Neural cell (in vitro differentiated cells): ENCODE measurements around the gene THBD.

Experiments used
- CTCF ChIP-seq: fragments of 450-650 bp; IDR thresholded peaks from 2 replicates; pipeline ENCODE4 v1.5.1; 2014; ENCODE audit warnings: antibody characterized with exemption, mild to moderate bottlenecking, moderate library complexity; ENCODE audit not compliant: poor library complexity, severe bottlenecking
- EP300 ChIP-seq: fragments of 450-650 bp; conservative IDR thresholded peaks from 2 replicates; pipeline ENCODE4 v1.6.1; 2014; ENCODE audit warnings: antibody characterized with exemption, mild to moderate bottlenecking, moderate library complexity; ENCODE audit not compliant: poor library complexity, severe bottlenecking
- EZH2 ChIP-seq: fragments of 200-600, 300-800 bp; shearing (Covaris generic), sonication (generic); IDR thresholded peaks from 2 replicates; pipeline ENCODE4 v1.6.1; 2014; ENCODE audit warnings: antibody characterized with exemption, low read length, borderline replicate concordance, mild to moderate bottlenecking; ENCODE audit not compliant: insufficient read depth, poor library complexity, severe bottlenecking
- MXI1 ChIP-seq: fragments of 450-650 bp; conservative IDR thresholded peaks from 2 replicates; pipeline ENCODE4 v1.6.1; 2014; ENCODE audit warnings: antibody characterized with exemption, mild to moderate bottlenecking; ENCODE audit not compliant: poor library complexity, severe bottlenecking
- POLR2AphosphoS5 ChIP-seq: IDR thresholded peaks from 2 replicates; pipeline ENCODE4 v1.6.1; 2012
- RAD21 ChIP-seq: fragments of 450-650 bp; conservative IDR thresholded peaks from 2 replicates; pipeline ENCODE4 v1.6.1; 2014; ENCODE audit warnings: antibody characterized with exemption, mild to moderate bottlenecking, moderate library complexity
- REST ChIP-seq: IDR thresholded peaks from 2 replicates; pipeline ENCODE4 v1.6.1; 2012; ENCODE audit warnings: borderline replicate concordance

- TF ChIP-seq POLR2AphosphoS5 (no peak), CTCF (no peak), EZH2 (no peak), REST (no peak), RAD21 (no peak), EP300 (no peak), MXI1 (no peak)
Observed at GRCh38 chr20:23092384-23092756, 42.9 kb upstream of the THBD start.
